Ovary (tissue), 9 donors: Measurements from ENCODE around the gene PLPP6. TPM values are rescaled to one million over a fixed set of nuclear protein-coding genes. Genes with fewer than 3 reads are reported as not detected.
A peak's percentile ranks its signal among the peaks of the same experiment; 100 is the strongest.

ENCODE experiments used
- DNase-seq, 5 donors: peaks; one replicate each; pipeline ENCODE4 v3.0.0-alpha.2; 2019 to 2020
- H3K27ac ChIP-seq, 2 donors: fragments of 200-600 bp; one replicate each; pipeline versions ENCODE4 v1.5.1 to v1.8.0; 2019 to 2022
- H3K27me3 ChIP-seq: fragments of 200-600 bp; one replicate; pipeline ENCODE4 v1.8.0; 2022
- H3K36me3 ChIP-seq: fragments of 200-600 bp; sonication (generic); one replicate; pipeline ENCODE4 v1.5.1; 2019
- H3K4me1 ChIP-seq: one replicate; pipeline ENCODE4 v1.8.1; 2013; ENCODE audit warnings: mild to moderate bottlenecking, moderate library complexity; ENCODE audit not compliant: insufficient read depth
- H3K4me3 ChIP-seq: fragments of 200-600 bp; sonication (generic); one replicate; pipeline ENCODE4 v1.5.1; 2017
- H3K9me3 ChIP-seq, 2 donors: fragments of 200-600 bp in 1 of 2; sonication (generic) in 1 of 2; one replicate each; pipeline versions ENCODE4 v1.5.1 to v1.8.1; 2013 to 2019; ENCODE audit warnings: mild to moderate bottlenecking in 1 of 2, moderate library complexity in 1 of 2
- CTCF ChIP-seq, 3 donors: fragments of 450-650 bp in 2 of 3; fragments of 200-600 bp in 1 of 3; IDR thresholded peaks; one replicate each; pipeline versions ENCODE4 v1.5.1 to v1.8.0; 2016 to 2022; ENCODE audit warnings: antibody characterized with exemption in 3 of 3, mild to moderate bottlenecking in 1 of 3
- EP300 ChIP-seq: sonication (generic); formaldehyde crosslinking; IDR thresholded peaks from one replicate; pipeline ENCODE4 v1.6.1; 2017; ENCODE audit warnings: antibody characterized with exemption
- POLR2A ChIP-seq: fragments of 450-650 bp; IDR thresholded peaks from one replicate; pipeline ENCODE4 v1.6.1; 2017; ENCODE audit warnings: antibody characterized with exemption, mild to moderate bottlenecking, moderate library complexity
- WGBS, 3 donors: extraction: QIAGEN DNeasy Blood & Tissue Kit in 1 of 3; methylation state at CpG; one replicate each; pipeline versions ENCODE4 v1.1.5 to v1.1.7; 2013 to 2017; 5-methylcytosine and 5-hydroxymethylcytosine counted together
- intact Hi-C, 4 donors: fragments of 100-400 bp; cut with DNase I; formaldehyde crosslinking; loops; one replicate each; pipeline versions ENCODE4 v1.11.0 to v1.15.1; 2022 to 2023
- polyA plus RNA-seq, 2 donors: library from polyadenylated mRNA; stranded (reverse); fragments of 200-250 nt in 1 of 2; fragments of 350-450 nt in 1 of 2; fragmentation: Illumina TruSeq in 1 of 2; extraction: RNeasy Lipid Tissue Mini Kit (QIAGEN cat#74804) in 1 of 2; gene quantifications; one replicate each; pipeline ENCODE4 v1.2.3, GENCODE V29; 2013 to 2014
- total RNA-seq, 7 donors: library from RNA; depleted of rRNA in 2 of 7; stranded (reverse); fragments of >200 nt in 2 of 7; fragmentation: NEBNext Ultra II Directional in 3 of 7; extraction: Animal tissue kit (Norgen Biotek cat#: 25700) in 3 of 7; gene quantifications; one replicate each; pipeline versions ENCODE4 v1.1.0 to v1.2.4, GENCODE V29; 2016 to 2023
- donor health status: DM: no; HTN: no; CAD: no; lungs with moderate emphysema.
- donor health status: DM: no; HTN: no; CAD: no.
- donor health status: Bipolar disorder and iron deficiency.
- donor health status: DM: yes; HTN: yes; CAD: no.
- donor health status: DM: no; HTN: no; CAD: no.
- donor health status: DM: yes; HTN: yes; CAD: no.

The PLPP6 gene
- total and polyA plus RNA-seq, 9 donors: 4.6 to 10.0 (median 5.3) TPM

DNA sequence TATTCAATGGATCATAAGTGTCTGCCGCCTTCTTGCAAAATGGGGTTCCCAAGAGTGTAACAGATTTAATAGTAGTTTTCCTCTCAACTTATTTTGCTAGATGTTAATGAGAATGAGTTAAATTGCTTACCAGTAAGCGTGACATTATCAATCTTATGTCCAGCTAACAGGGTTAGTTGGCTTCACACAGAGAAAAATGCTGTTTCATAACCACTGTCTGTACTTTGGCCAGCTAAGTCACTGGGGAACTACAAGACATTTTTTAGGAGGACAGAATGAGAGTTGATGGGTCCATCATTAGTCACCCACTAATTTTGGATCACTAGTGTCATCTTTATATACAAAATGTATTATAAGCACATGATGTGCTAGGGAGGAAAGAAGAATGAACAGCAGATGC is 18.7 kb downstream of the PLPP6 start:
- intact Hi-C loops: no loop called here

GRCh38 chr9:4684820-4685219 is 22.7 kb downstream of the PLPP6 start:
- DNase-seq: no peak
- intact Hi-C loops: no loop called here
- H3K4me1 ChIP-seq: peaks cover 13% of the 10 kb centered on the region
- H3K27me3 ChIP-seq: no peaks in the 10 kb centered on the region
- H3K9me3 ChIP-seq: no peaks in the 10 kb centered on the region
- H3K27ac ChIP-seq: no peak overlapping the region
- no peak for TF ChIP-seq CTCF (IDR thresholded peaks at IDR 0.05)
- no peak for TF ChIP-seq POLR2A
- TF ChIP-seq EP300: no peak
- 82 to 85% (median 84%) methylated on average over 4 of the region's 4 CpGs for WGBS, 3 donors
- H3K36me3 ChIP-seq: no peaks in the 10 kb centered on the region
- H3K4me3 ChIP-seq: no peak overlapping the region

More for the DNA sequence above, 18.7 kb downstream of the PLPP6 start:
- Histone ChIP-seq H3K27ac (peak overlapping the region in 1 of 2 donors; percentile 91), H3K4me1 (peaks cover 5% of the 10 kb centered on the region), H3K36me3 (no peaks in the 10 kb centered on the region), H3K27me3 (no peaks in the 10 kb centered on the region), H3K4me3 (peak overlapping the region; percentile 59), H3K9me3 (no peaks in the 10 kb centered on the region)
- no peak for TF ChIP-seq CTCF (IDR thresholded peaks at IDR 0.05)
- TF ChIP-seq EP300: no peak
- TF ChIP-seq POLR2A: no peak
- WGBS, 3 donors: 22 to 32% (median 23%) methylated on average over 2 of the region's 2 CpGs
- DNase-seq: no peak

GRCh38 chr9:4686112-4686511 is 24.0 kb downstream of the PLPP6 start:
- no peaks in the 10 kb centered on the region for H3K9me3 ChIP-seq
- intact Hi-C loops: no loop called here
- no peaks in the 10 kb centered on the region for H3K36me3 ChIP-seq
- no peak for TF ChIP-seq CTCF (IDR thresholded peaks at IDR 0.05)
- no peak for TF ChIP-seq EP300
- H3K4me1 ChIP-seq: peaks cover 19% of the 10 kb centered on the region
- no peak overlapping the region for H3K27ac ChIP-seq
- H3K27me3 ChIP-seq: no peaks in the 10 kb centered on the region
- no peak overlapping the region for H3K4me3 ChIP-seq
- 43 to 53% (median 48%) methylated on average over 4 of the region's 4 CpGs for WGBS, 3 donors
- no peak for DNase-seq

DNA sequence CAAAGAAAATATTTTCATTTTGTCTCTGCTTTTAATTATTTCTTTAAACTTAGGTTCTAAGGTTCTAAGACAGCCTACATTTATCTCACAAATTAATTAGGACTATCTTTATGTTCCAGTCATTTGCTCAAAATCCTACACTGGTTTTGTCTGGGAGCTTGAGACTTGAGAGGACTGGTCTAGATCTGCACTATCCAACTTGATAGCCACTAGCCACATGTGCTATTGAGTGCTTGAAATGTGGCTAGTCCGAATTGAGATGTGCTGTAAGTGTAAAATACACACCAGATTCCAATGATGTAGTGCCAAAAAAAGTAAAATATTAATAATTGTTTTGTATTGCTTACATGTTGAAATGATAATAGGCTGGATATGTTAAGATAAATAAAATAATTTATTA is 24.5 kb downstream of the PLPP6 start:
- Histone ChIP-seq H3K27ac (no peak overlapping the region), H3K4me3 (no peak overlapping the region), H3K36me3 (no peaks in the 10 kb centered on the region), H3K27me3 (no peaks in the 10 kb centered on the region), H3K4me1 (peaks cover 16% of the 10 kb centered on the region), H3K9me3 (no peaks in the 10 kb centered on the region)
- no peak for DNase-seq
- whole genome bisulfite sequencing, 3 donors: 2 to 16% (median 9%) methylated on average over 1 of the region's 1 CpG
- intact Hi-C loops: no loop called here
- TF ChIP-seq EP300: no peak
- TF ChIP-seq POLR2A: no peak
- no peak for TF ChIP-seq CTCF (IDR thresholded peaks at IDR 0.05)

DNA sequence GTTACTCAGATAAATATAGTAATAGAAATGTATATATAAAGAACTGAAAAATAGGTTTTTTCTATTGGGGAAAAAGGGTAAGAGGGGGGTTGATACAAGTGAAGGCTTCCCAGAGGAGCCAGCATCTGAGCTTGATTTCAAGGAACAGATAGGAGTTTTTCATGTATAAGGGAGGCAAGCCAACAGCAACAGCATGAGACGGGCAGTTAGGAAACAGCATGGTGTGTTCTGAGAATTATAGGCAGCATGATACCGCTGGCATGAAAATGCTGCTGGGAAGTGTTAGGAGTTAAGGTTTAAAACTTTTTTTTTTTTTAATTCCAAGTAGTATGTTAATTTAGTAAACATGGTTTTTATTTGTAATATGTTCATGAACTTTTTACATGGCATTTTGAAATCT is 26.9 kb downstream of the PLPP6 start:
- 31 to 54% (median 42%) methylated on average over 2 of the region's 2 CpGs for WGBS, 3 donors
- no peak overlapping the region for H3K27ac ChIP-seq
- H3K36me3 ChIP-seq: no peaks in the 10 kb centered on the region

More for the DNA sequence above, 26.9 kb downstream of the PLPP6 start:
- intact Hi-C loops: no loop called here
- Histone ChIP-seq H3K9me3 (no peaks in the 10 kb centered on the region), H3K4me1 (peaks cover 16% of the 10 kb centered on the region), H3K27me3 (no peaks in the 10 kb centered on the region), H3K4me3 (no peak overlapping the region)
- TF ChIP-seq CTCF (IDR thresholded peaks at IDR 0.05) (no peak), POLR2A (no peak), EP300 (no peak)
- DNase-seq: no peak
